Measurements from ENCODE around the gene LY6G6D. TPM values are rescaled to one million over a fixed set of nuclear protein-coding genes. Genes with fewer than 3 reads are reported as not detected.
A peak's percentile ranks its signal among the peaks of the same experiment; 100 is the strongest.

The LY6G6D gene
- total and polyA plus RNA-seq, 2 of the 13 experiments (the other 11 are each of a cell fraction or from before 2014, with no cell fraction given) = not detected

- TF ChIP-seq ZNF512B (CRISPR knock-in tag; IDR thresholded peaks at IDR 0.05; ENCODE audit: borderline replicate concordance) (no peak), ZNF546 (CRISPR knock-in tag; conservative IDR thresholded peaks at IDR 0.05) (no peak), RNF219 (CRISPR knock-in tag; IDR thresholded peaks at IDR 0.05) (no peak), RXRB (CRISPR knock-in tag; IDR thresholded peaks at IDR 0.05; ENCODE audit: borderline replicate concordance) (no peak), ZNF224 (CRISPR knock-in tag; IDR thresholded peaks at IDR 0.05) (peak; percentile 70; the same call in 1 of the 2 replicates), ZNF577 (CRISPR knock-in tag; IDR thresholded peaks at IDR 0.05; ENCODE audit: borderline replicate concordance, low read depth) (no peak), NR2F1 (CRISPR knock-in tag; IDR thresholded peaks at IDR 0.05) (no peak), NCOA1 (CRISPR knock-in tag; IDR thresholded peaks at IDR 0.05) (0 out of 2 replicates have a peak, but pooled peaks have one; percentile 70), ZBTB49 (CRISPR knock-in tag; IDR thresholded peaks at IDR 0.05; ENCODE audit: borderline replicate concordance) (no peak), SCMH1 (CRISPR knock-in tag; IDR thresholded peaks at IDR 0.05; ENCODE audit: borderline replicate concordance) (no peak), ZNF780A (CRISPR knock-in tag; IDR thresholded peaks at IDR 0.05) (no peak), MYPOP (CRISPR knock-in tag; IDR thresholded peaks at IDR 0.05) (peak; percentile 89; the same call in 1 of the 2 replicates), ZNF674 (CRISPR knock-in tag; IDR thresholded peaks at IDR 0.05; ENCODE audit: low read depth) (no peak), HBP1 (CRISPR knock-in tag; IDR thresholded peaks at IDR 0.05; ENCODE audit: low read depth) (peak; percentile 7; the same call in 1 of the 2 replicates), ZNF878 (CRISPR knock-in tag; IDR thresholded peaks at IDR 0.05) (peak; percentile 97), NFRKB (IDR thresholded peaks at IDR 0.05) (no peak), ZNF256 (CRISPR knock-in tag; conservative IDR thresholded peaks at IDR 0.05) (no peak)
Observed at GRCh38 chr6:31729979-31730630, 15.0 kb downstream of the LY6G6D start (continued).

Data from HepG2 (cell line).